HG02840 (cell line): ENCODE measurements around the gene DLX3.

Experiments
- ATAC-seq: cut with Tn5 transposase; IDR thresholded peaks from one replicate; pipeline ENCODE4 v1.9.1; 2021; ENCODE audit warnings: mild to moderate bottlenecking, moderate library complexity, moderate number of reproducible peaks; ENCODE audit not compliant: unreplicated experiment, low FRiP score

The DLX3 gene

DNA sequence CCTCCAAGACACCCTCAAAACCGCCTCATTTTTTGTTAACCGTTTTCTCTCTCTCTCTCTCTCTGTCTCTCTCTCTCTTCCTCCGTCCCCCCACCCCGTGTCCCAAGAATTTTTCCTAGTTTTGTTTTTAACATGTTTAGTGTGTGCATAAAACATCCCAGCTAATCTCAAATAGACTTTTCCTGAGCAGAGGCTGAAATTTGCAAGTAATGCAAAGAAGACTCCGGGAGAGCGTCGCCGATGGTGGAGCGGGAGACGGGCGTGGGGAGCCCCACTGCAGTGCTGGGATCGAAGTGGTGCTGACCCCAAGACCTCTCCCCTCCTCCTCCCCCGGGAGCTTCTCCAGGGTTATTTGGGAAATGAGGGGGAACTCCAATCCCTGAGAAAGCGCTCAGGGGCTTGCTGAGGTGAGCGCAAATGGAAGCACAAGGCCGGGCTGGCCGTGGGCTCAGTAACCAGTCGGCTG, 30.7 kb downstream of the DLX3 start:
- no peak for ATAC-seq

DNA sequence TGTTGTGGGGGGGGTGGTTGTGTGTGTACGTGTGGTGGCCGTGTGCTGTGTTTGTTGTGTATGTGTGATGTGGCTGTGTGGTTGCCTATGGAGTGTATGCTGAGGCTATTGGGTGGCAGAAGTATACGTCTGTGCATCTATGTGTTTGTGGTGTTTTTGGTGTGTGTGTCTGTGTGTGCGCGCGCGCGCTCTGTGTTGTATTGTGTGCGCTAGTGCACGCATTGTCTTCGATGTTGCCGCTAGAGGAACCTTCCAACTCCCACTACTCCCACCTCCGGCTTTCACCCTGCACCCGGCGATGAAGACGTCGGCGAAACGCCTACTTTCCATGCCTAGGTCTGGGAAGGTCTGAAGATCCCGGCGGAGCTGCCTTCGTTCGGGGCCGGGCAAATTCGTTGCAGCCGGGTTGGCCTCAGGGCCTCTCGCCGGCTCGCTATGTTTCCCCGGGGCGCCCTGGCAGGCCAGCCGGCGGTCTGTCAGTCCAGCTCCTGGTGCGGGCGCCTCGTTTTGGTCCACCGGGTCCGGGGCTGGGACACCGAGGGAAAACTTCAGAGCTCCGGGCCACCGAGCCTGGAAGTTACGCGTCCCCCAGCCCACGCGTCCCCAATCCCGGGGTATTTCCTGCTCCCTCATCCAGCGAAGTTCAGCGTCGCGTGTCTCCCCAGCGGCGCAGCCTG, 31.3 kb downstream of the DLX3 start:
- no peak for ATAC-seq

- ATAC-seq, result no peak
Observed at GRCh38 chr17:49963309-49963625, 31.8 kb downstream of the DLX3 start.

GRCh38 chr17:49962599-49963308, 32.3 kb downstream of the DLX3 start:
- no peak for ATAC-seq

GRCh38 chr17:49959183-49959935, 35.7 kb downstream of the DLX3 start:
- no peak for ATAC-seq

DNA sequence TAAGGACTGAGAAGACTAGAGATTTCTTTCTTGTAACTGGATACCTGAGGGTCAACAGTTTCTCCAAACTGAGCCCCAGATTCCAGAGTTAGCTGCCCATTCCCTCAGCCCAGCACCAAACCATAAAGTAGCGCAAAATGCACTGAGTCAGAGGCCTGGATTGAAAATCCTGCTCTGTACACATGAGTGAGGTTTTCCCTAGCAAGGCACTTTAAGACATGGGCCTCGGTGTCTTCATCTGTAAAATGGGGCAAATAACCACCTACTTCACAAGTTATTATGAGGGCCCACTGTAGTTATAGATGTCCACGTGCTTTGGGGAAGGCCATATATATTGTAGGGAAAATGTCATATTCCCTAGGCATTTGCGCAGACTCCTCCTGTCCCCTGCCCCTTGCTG, 36.3 kb downstream of the DLX3 start:
- ATAC-seq, result no peak

- no peak for ATAC-seq
Observed at GRCh38 chr17:49957350-49957749, 37.7 kb downstream of the DLX3 start.

- no peak for ATAC-seq
Observed at GRCh38 chr17:49956780-49957179, 38.2 kb downstream of the DLX3 start.

DNA sequence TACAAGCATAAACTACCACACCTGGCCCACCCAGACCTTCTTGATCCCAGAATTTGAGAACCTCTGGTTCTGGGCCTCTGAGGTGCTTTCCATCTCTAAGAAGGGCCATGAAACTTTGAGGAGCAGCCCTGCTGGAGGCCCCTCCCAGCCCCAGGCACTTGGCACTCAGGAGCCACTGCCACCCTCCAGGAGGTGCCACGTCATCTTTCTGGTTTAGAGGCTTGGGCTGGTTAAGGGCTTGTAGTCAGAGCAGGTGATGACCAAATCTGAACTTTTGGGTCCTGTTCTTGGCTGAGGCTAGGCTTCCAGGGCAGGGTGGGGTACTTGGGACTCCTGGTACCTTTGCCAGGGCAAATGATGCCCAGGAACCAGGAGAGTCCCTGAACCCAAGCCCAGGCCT, 39.9 kb downstream of the DLX3 start:
- no peak for ATAC-seq

GRCh38 chr17:49952912-49953497, 42.0 kb downstream of the DLX3 start:
- no peak for ATAC-seq

- no peak for ATAC-seq
Observed at GRCh38 chr17:49952209-49952911, 42.7 kb downstream of the DLX3 start.

- ATAC-seq, result no peak
Observed at GRCh38 chr17:49951362-49952082, 43.5 kb downstream of the DLX3 start.

DNA sequence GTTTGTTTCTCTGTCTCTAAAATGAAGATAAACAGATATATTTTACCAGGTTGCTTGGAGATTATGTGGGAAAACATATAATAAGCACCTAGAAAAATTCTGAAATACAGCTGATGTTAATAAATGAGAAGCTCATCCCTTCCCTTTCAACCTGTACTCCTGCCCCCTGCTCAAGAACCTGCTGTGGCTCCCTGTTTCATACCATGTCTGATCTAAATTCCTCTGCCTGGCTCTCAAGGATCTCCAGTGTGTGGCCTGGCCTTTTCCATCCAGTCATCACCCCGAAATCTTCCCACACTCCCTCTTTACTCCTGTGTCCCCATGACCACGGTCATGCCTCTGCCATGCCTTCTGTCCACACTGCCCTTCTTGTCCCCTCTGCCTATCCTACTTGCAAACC, 45.4 kb downstream of the DLX3 start:
- no peak for ATAC-seq

GRCh38 chr17:49946964-49947584, 48.0 kb downstream of the DLX3 start:
- ATAC-seq, result no peak

DNA sequence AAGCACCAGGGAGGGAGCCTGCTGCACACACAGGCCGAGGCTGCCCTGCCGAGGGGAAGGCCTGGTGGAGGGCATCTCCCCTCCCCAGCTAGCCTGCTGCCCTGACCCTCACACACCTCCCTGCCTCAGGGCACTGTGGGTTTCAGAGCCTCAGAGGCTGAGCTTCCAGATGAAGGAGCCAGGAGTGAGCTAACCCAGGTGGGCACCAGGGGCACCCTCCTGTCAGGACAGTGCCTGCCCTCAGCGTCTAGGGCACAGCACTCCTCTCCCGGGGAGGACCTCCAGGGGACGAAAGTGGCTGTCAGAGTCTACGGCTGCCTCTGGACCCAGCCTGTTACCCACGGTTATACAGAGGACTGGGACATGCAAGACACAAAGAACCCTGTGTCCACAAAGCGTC, 48.8 kb downstream of the DLX3 start:
- ATAC-seq, result no peak

- no peak for ATAC-seq
Observed at GRCh38 chr17:49944273-49944870, 50.7 kb downstream of the DLX3 start.

GRCh38 chr17:49942947-49943346, 52.1 kb downstream of the DLX3 start:
- no peak for ATAC-seq

GRCh38 chr17:49941427-49941826, 53.6 kb downstream of the DLX3 start:
- no peak for ATAC-seq
